ENCODE measurements around the gene SKIC2.
"Not testable (repeated sequence)": the region's sequence is repeated elsewhere in the genome, so short reads cannot be mapped to it uniquely, and the experiment has no call there.

DNA sequence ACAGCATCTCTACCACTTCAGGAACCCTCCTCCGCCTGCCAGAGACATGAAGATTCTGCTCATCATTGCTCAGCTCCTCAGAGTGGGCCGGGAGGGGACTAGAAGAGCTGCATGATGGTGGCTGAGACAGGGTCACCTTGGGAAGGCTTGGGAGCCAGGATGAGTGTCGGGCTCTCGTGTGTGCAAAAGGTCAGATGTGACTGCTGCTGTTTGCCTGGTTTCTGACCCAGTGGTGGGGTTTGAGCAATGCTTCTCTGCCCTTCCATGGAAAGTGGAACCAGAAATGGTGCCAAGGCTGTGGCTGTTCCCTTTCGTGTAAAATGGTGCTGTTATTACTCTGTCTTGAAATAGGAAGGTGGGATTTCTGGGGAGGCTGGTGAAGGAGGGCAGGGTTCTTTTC is 54.8 kb downstream of the SKIC2 start:
- not testable (repeated sequence) for TF ChIP-seq EZH2 (IDR thresholded peaks at IDR 0.05; ENCODE audit: insufficient read depth, poor library complexity, severe bottlenecking); EZH2phosphoT487 (IDR thresholded peaks at IDR 0.05; ENCODE audit: insufficient read depth, low read depth)

All from GM23248 (cell line).